ENCODE data around the gene DTNA. TPM values are rescaled to one million over a fixed set of nuclear protein-coding genes. Genes with fewer than 3 reads are reported as not detected.

Gene DTNA
- polyA plus RNA-seq, 1 donor, result 22.7 TPM

- no peak for DNase-seq
Observed at GRCh38 chr18:34933909-34934661, 224.0 kb downstream of the DTNA start.

- DNase-seq, result no peak
Observed at GRCh38 chr18:34936772-34937171, 226.7 kb downstream of the DTNA start.

GRCh38 chr18:34938090-34938489 is 228.0 kb downstream of the DTNA start:
- DNase-seq, result no peak
